EH (cell line): Measurements from ENCODE around the gene TACC2.

Experiments used
- DNase-seq: peaks from one replicate; pipeline ENCODE4 v3.0.0-alpha.2; 2015; ENCODE audit warnings: low read depth

TACC2 gene

DNA sequence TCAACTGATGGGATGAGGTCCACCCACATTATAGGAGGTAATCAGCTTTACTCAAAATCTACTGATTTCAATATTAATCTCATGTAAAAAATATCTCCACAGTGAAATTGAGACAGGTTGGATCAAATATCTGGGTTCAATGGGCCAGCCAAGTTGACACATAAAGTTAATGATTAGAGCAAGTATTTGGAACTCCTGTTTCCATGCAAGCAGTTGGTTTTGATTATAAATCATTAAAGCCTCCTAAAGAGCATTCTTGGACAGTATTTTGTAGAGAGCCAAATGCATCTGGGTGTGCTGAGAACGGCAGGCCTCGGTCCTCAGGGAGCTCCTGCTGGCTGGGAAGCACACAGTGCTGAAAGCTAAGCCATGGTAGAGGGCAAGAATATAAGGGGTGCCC lies 155.2 kb downstream of the TACC2 start:
- no peak for DNase-seq

DNA sequence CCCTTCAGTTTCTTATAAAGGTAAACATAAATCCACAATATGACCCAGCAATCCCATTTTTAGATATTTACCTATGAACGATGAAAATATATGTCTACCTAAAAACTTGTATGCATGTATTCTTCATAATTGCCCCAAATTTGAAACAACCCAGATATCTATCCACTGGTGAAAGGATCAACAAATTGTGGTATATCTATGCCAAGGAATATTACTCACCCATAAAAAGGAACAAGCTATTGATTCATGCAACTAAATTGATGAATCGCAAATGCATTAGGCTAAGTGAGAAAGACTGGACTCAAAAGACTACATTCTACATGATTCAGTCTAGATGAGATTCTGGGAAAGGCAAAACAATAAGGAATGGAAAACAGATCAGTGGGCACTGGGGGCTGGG lies 156.2 kb downstream of the TACC2 start:
- DNase-seq, result no peak

DNA sequence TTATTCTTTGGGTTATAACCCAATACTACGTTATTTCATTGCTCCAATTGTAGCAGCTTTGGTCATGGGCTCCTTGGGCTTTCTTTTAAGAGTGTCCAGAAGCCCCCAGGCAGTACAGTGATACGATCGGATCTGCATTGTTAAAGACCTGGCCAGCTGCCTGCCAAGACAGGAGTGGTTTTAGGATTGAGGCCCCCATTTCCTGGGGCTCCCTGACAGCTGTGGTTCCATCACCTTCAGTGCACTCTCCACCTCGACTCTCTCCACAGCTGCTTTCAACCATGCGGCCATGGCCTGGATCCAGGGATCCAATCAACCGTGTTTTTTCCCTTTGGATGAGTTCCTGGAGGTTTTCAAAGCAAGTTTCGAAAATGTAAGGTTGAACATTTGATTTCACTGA lies 158.7 kb downstream of the TACC2 start:
- no peak for DNase-seq

GRCh38 chr10:122148876-122149560 lies 160.1 kb downstream of the TACC2 start:
- peak; percentile 41 for DNase-seq

GRCh38 chr10:122149561-122150505 lies 160.9 kb downstream of the TACC2 start:
- peak; percentile 40 for DNase-seq

- DNase-seq, result no peak
These were observed 162.2 kb downstream of the TACC2 start for GRCh38 chr10:122151121-122151694.

- DNase-seq, result peak; percentile 70
These were observed 163.6 kb downstream of the TACC2 start for GRCh38 chr10:122152544-122152943.

GRCh38 chr10:122154031-122154544 lies 165.1 kb downstream of the TACC2 start:
- DNase-seq, result no peak

- peak; percentile 70 for DNase-seq
These were observed 165.8 kb downstream of the TACC2 start for GRCh38 chr10:122154545-122155366.

- DNase-seq, result no peak
These were observed 168.5 kb downstream of the TACC2 start for GRCh38 chr10:122157451-122157850.

DNA sequence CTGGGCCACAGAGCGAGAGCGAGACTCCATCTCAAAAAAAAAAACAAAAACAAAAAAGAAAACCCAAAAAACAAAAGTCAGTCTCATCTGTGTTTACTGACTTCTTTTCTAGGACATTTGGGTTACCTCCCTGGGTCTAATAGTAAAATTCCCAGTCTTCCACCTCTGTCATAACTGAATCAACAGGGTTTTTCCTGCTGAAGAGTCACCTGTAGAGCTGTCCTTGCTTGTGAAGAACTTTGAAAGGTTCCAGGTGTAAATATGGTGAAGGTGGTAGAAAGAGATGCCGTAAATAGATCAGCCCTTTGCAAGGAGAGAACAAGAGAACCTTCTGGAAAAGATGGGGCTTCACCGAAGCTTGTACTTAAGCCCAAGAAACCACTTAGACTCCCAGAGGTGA lies 169.4 kb downstream of the TACC2 start:
- no peak for DNase-seq

GRCh38 chr10:122159141-122159970 lies 170.4 kb downstream of the TACC2 start:
- no peak for DNase-seq

- no peak for DNase-seq
These were observed 172.8 kb downstream of the TACC2 start for GRCh38 chr10:122161795-122162194.

DNA sequence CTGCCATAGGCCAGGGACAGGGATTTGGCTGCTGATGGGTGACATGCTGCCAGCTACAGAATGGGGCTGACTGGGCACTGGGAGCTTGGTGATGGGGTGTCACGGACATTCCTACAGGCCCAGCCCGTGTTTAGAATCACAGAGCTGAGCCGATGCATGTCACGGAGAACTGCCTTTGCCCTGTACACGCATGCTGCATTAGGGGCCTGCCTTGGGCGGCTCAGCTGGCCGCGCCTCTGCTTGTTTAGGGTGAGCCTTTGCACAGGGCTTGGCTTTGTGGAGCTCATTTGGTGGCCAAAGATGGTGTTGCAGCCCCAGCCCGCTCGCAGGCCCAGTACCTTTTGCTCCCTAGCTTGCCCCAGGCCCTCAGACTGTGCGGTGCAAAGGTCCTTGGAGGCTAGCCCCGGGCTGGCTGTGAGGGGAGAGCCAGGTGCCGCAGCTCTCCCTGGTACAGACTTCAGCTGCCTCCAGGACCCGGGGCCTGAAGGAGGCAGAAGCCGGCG lies 173.8 kb downstream of the TACC2 start:
- no peak for DNase-seq

DNA sequence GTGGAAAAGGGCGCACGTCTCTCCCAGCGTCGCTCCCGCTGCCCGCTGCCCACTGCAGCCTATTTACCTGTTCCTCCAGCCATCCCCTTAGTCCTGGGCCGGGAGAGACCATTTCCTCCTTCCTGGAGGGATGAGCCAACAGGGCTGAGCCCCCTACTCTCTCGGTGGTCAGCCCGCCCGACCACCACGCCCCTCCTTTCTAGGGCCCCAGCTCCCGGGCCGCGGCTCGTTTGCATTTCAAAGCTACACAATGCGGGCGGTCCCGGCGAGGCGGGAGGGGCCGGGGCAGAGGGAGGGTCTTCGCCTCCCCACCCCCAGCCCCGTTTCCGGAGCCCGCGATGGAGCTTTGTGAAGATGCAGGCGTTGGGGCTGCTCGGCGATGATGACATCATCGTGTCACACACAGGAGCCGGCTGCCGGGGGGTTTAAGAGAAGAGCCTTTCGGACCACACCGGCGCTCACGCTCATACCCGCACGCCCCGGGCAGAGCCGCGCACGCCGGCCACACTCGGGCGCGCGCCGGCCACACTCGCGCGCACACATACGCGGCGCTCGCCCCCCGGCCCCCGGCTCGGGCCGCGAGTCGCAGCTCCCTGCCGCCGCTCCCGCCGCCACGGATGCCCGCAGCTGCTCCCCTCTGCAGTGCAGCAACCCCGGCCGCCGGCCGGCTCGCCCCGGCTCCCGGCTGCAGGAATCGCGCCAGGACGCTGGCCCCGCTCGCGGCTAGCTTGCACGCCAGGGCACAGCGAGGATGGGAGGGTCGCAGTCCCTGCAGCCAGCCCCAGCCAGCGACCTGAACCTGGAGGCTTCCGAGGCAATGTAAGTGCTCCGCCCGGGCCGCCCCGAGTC lies 174.4 kb downstream of the TACC2 start:
- DNase-seq, result peak; percentile 61

DNA sequence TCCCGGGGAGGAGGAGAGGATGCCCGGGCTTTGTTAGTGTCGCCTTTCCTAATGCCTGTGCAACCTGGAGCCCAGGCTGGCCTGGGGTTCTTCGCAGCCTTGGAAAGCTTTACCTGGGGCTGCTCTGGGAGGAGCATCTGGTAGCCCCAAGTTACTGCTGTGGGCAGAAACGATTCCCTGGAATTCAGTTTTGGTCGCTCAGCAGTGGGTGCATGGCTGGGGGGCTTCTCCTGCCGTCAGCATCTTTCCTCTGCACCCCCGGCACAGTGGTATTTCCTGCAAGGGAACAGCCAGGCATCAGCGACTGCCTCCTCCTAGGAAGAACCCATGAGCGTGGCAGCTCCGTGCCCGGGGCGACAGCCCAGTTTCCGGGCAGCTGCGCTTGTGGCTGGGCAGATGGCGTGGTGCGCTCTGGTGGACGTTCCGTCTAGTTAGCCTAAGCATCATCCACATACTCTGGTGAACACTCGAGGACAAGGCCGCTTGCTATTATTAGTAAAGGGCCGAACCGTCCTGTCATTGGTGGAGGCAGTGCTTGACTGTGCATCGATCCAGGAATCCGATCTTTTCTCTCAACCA lies 175.1 kb downstream of the TACC2 start:
- DNase-seq, result no peak

GRCh38 chr10:122164815-122165483 lies 176.0 kb downstream of the TACC2 start:
- DNase-seq, result no peak

DNA sequence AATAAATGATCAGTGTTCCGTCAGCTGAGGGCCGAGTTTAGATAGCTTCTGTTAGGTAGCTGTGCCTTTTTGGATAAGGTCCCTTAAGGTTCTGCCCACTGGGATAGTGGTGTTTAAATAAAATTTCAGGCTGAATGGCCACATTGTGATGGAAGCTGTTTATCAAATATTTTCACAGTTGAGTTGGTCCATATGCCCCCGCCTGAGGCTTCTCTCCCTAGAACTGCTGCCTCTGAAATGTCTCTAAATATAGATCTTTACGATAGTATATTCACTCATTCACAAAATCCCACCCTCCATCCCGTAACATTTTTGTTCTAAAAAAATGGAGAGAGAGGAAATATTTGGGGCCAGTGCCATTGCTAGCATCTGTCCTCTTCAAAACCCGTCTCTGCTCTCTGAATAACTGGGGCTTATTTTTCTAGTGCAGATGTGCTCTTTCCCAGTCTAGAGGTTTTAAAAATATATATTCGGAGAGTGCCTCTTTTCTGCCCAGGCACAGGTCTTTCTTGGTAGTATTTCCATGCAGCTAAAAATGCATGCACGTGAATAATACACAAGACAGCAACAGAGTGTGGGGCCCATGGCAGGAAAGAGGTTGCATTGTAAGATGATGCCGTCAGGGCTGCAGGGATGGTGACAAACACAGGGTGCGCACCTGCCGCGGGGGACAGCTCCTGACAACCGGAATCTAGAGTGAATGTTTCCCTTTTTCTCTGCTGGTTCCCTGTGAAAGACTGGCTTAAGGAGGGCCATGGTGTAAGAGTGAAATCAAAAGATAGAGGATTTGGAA lies 176.7 kb downstream of the TACC2 start:
- DNase-seq, result no peak
